ENCODE measurements around the gene GJB6. TPM values are rescaled to one million over a fixed set of nuclear protein-coding genes. Genes with fewer than 3 reads are reported as not detected.
A peak's percentile ranks its signal among the peaks of the same experiment; 100 is the strongest.

The GJB6 gene
- total RNA-seq, 1 donor from 2014 or later, result not detected

DNA sequence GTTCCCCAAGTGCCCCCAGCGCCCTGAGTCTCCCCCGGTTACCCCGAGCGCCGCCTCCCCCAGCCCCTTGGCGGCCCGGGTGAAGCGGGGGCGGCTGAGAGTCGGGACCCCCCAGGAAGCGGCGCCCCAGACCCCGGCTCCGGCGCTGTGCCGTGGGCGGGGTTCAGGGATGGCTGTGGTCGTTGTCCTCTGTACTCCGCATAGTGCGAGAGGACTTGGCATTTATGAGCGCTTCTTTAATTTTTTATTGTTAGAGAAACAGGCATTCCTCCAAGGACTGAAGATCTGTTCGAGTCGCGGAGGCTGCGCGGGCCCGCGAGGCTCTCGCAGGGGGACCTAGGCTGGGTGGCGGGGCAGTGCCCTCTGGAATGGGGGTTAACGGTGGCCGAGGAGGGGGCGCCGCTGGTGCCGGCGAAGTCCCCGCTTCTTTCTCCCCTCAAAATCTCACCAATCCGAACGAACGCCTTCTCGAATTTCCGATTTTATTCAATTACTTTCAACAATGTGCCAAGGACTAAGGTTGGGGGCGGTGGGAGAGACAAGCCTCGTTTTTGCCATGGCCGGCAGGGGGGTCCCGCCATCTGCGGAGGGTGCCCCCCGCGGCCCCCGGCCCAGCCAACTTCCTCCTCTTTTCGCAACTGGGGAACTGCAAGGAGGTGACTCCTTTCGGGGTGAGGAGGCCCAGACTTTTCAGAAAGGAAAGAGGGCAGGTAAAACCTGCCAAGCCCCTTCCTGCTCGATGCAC lies 38.8 kb downstream of the GJB6 start:
- H3K4me3 ChIP-seq (ENCODE audit: low read depth, low read length), result peak overlapping the region; percentile 63
- DNase-seq (ENCODE audit: low read depth), result no peak
- TF ChIP-seq, protein P1, sequence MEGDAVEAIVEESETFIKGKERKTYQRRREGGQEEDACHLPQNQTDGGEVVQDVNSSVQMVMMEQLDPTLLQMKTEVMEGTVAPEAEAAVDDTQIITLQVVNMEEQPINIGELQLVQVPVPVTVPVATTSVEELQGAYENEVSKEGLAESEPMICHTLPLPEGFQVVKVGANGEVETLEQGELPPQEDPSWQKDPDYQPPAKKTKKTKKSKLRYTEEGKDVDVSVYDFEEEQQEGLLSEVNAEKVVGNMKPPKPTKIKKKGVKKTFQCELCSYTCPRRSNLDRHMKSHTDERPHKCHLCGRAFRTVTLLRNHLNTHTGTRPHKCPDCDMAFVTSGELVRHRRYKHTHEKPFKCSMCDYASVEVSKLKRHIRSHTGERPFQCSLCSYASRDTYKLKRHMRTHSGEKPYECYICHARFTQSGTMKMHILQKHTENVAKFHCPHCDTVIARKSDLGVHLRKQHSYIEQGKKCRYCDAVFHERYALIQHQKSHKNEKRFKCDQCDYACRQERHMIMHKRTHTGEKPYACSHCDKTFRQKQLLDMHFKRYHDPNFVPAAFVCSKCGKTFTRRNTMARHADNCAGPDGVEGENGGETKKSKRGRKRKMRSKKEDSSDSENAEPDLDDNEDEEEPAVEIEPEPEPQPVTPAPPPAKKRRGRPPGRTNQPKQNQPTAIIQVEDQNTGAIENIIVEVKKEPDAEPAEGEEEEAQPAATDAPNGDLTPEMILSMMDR (conservative IDR thresholded peaks at IDR 0.05; ENCODE audit: low read depth, low read length), result no peak

DNA sequence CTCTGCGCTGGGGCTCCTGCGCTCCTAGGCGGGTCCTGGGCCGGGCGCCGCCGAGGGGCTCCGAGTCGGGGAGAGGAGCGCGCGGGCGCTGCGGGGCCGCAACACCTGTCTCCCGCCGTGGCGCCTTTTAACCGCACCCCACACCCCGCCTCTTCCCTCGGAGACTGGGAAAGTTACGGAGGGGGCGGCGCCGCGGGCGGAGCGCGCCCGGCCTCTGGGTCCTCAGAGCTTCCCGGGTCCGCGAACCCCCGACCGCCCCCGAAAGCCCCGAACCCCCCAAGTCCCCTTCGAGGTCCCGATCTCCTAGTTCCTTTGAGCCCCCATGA lies 39.3 kb downstream of the GJB6 start, which contains the start of gene GJB2:
Gene GJB2 (minus strand): TSS at position 103 of the 326 bp plus-strand sequence. CDS start 3,357 bp downstream, outside the sequence.
- no peak for DNase-seq (ENCODE audit: low read depth)
- peak within 1 kb of the TSS; percentile 63 for H3K4me3 ChIP-seq (ENCODE audit: low read depth, low read length)

DNA sequence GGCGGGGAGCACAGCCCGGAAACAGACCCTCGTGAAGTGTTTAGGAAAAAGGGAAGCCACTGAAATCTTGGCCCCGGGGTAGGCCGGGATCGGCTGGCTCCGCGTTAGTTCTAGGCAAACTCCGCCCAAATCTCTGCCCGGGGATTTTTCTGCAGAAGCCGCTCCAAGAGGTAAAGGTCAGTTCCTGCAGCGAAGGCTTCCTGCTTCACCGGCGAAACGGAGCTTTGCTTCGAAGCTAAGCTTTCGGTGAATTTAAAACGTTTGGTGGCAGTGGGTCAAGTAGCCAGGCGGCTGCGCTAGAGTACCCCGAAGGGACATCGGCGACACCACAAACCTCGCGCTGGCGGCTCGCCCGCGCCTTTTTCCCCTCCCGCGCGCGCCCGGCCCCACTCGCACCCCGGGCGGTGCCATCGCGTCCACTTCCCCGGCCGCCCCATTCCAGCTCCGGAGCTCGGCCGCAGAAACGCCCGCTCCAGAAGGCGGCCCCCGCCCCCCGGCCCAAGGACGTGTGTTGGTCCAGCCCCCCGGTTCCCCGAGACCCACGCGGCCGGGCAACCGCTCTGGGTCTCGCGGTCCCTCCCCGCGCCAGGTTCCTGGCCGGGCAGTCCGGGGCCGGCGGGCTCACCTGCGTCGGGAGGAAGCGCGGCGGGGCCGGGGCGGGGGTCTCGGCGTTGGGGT lies 39.8 kb downstream of the GJB6 start:
- H3K4me3 ChIP-seq (ENCODE audit: low read depth, low read length), result peak overlapping the region; percentile 63
- TF ChIP-seq, protein P1 (conservative IDR thresholded peaks at IDR 0.05; ENCODE audit: low read depth, low read length), result no peak
- no peak for DNase-seq (ENCODE audit: low read depth)

More for the DNA sequence above, 39.3 kb downstream of the GJB6 start, which contains the start of gene GJB2:
- TF ChIP-seq, protein P1 (conservative IDR thresholded peaks at IDR 0.05; ENCODE audit: low read depth, low read length), result no peak

DNA sequence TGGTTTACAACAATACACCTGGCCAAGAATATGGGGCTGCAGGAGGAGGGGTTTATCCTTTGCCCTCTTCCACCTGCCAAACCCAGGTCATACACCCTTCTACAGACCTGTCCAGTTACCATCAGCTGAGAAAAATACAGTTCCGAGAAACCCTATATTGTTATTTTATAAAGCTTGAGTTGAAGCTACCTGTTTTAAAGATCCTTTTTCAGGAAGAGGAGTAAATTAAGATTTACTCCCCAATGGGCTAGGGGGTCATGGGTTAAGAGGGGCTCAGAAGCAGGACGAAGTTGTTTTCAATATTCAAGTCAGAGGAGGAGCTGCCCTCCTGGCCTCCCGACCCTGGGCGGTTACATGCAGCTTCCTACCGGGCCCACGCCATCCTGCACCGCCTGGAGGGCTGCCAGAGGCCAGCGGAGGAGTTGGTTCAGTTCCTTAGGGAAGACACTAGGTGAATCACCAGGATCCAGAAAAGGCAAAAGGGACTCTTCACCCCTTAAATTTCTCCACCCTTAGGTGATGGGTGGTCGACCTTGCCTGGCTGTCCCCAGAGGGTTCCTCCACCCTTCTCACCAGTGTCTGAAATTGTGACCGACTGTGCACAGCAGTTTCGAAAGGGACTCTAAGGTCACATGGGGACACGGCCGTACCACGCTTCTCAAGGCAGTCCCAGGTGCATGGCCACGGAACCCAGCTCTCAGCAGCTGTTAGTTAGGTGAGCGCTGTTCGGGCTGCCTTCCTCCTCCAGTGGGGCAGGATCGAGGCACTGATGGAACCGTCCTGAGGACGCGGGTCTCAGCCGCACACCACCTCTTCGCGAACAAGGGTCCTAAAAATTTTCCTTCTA lies 40.6 kb downstream of the GJB6 start:
- TF ChIP-seq, protein P1 (conservative IDR thresholded peaks at IDR 0.05; ENCODE audit: low read depth, low read length), result no peak
- H3K4me3 ChIP-seq (ENCODE audit: low read depth, low read length), result peak overlapping the region; percentile 63
- DNase-seq (ENCODE audit: low read depth), result no peak

DNA sequence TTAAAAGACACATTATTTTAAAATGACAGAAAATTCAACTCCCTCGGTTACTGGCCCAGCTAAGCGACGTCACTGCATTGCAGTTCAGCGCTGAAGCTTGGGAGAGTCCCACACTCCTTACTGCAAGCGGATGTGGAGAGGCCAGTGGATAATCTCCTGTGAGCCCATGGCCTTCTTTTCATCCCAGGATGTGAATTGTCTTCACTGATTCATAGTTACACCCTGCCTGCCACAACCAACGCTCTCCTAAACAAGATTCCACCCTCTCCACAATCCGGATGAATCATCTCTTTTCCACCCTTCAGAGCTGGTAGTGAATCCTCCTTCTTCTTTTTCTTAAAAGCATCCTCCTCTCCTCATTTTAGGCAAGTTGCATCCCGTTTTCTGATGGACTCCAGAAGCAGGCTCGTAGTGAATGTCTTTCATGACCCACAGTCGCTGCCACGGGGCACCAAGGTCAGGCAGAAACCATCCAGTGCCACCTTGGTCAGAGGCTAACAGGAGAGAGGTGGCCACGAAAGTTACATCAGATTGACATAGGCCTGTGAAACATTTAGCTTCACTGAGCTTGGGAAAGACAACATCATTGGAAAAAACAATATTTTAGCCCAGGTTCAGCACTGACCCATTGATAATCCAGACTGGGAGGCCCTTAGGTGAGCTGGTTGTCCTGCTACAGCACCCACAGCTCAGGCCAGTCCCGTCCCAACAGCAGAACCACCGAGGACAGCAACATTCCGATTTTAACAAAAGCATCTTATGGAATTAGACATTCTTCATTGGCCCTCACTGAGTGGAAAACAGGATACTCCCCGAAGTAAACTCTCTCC lies 41.4 kb downstream of the GJB6 start:
- TF ChIP-seq, protein P1 (conservative IDR thresholded peaks at IDR 0.05; ENCODE audit: low read depth, low read length), result no peak
- H3K4me3 ChIP-seq (ENCODE audit: low read depth, low read length), result peak overlapping the region; percentile 63
- DNase-seq (ENCODE audit: low read depth), result no peak

DNA sequence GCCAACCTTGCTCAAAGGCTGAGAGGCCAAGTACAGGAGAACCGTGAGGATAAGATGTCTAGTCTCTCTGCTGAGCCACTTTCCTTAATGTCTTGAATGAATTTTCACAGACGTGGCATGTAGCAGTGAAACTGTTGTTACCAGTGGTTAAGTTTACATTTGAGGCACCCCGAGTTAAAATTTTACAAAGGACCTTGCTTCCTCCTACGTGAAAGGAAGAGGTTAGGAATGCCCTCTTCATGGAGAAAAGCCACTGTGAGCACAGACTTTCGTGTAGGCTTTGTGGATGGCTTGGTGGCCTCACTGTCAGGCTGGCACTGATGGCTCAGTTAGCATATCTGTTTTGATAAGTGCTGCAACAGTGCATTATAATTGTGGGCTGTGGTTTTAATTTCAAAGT lies 42.0 kb downstream of the GJB6 start:
- H3K4me3 ChIP-seq (ENCODE audit: low read depth, low read length), result no peak overlapping the region
- DNase-seq (ENCODE audit: low read depth), result no peak
- TF ChIP-seq, protein P1 (conservative IDR thresholded peaks at IDR 0.05; ENCODE audit: low read depth, low read length), result no peak

Measured in epithelial cell of proximal tubule (primary cell).